MM.1S (cell line): ENCODE measurements around the gene DCBLD1.

Experiments used
- DNase-seq: peaks from one replicate; pipeline ENCODE4 v3.0.0-alpha.2; 2015
- H2AFZ ChIP-seq: fragments of 300-600 bp; sonication (generic); 2 replicates; pipeline ENCODE4 v1.6.0; 2016; ENCODE audit warnings: antibody characterized with exemption, low read length
- H3F3A ChIP-seq: fragments of 300-600 bp; sonication (generic); 2 replicates; pipeline ENCODE4 v1.6.1; 2016; ENCODE audit warnings: mild to moderate bottlenecking, antibody characterized with exemption, low read length, moderate library complexity, mixed read lengths; ENCODE audit not compliant: insufficient read depth
- H3K27ac ChIP-seq: fragments of 300-600 bp; sonication (generic); 2 replicates; pipeline ENCODE4 v1.5.1; 2016; ENCODE audit warnings: mild to moderate bottlenecking, low read length
- H3K27me3 ChIP-seq: fragments of 300-600 bp; sonication (generic); replicated peaks from 2 replicates; pipeline ENCODE4 v1.6.0; 2016; ENCODE audit warnings: low read length; ENCODE audit not compliant: insufficient read depth
- H3K36me3 ChIP-seq: fragments of 300-600 bp; sonication (generic); replicated peaks from 2 replicates; pipeline ENCODE4 v1.6.1; 2016; ENCODE audit warnings: mild to moderate bottlenecking, low read length, mixed read lengths; ENCODE audit not compliant: insufficient read depth
- H3K4me1 ChIP-seq: fragments of 300-600 bp; sonication (generic); 2 replicates; pipeline ENCODE4 v1.6.1; 2016; ENCODE audit warnings: low read length, mixed read lengths
- H3K4me2 ChIP-seq: fragments of 300-600 bp; sonication (generic); 2 replicates; pipeline ENCODE4 v1.6.0; 2016; ENCODE audit warnings: low read depth, low read length
- H3K4me3 ChIP-seq: fragments of 300-600 bp; sonication (generic); 2 replicates; pipeline ENCODE4 v1.5.1; 2016; ENCODE audit warnings: low read length, mixed read lengths
- H3K79me2 ChIP-seq: fragments of 300-600 bp; sonication (generic); 2 replicates; pipeline ENCODE4 v1.6.1; 2016; ENCODE audit warnings: mixed run types, low read length, mixed read lengths
- H3K9ac ChIP-seq: fragments of 300-600 bp; sonication (generic); 2 replicates; pipeline ENCODE4 v1.6.1; 2016; ENCODE audit warnings: low read length, mixed read lengths
- H3K9me2 ChIP-seq: fragments of 300-600 bp; sonication (generic); replicated peaks from 2 replicates; pipeline ENCODE4 v1.6.1; 2016; ENCODE audit warnings: mild to moderate bottlenecking, low read length, mixed read lengths; ENCODE audit not compliant: insufficient read depth
- H3K9me3 ChIP-seq: fragments of 300-600 bp; sonication (generic); replicated peaks from 2 replicates; pipeline ENCODE4 v1.6.1; 2016; ENCODE audit warnings: mild to moderate bottlenecking, low read length, mixed read lengths; ENCODE audit not compliant: insufficient read depth
- H4K20me1 ChIP-seq: fragments of 300-600 bp; sonication (generic); 2 replicates; pipeline ENCODE4 v1.6.1; 2016; ENCODE audit warnings: mild to moderate bottlenecking, low read length, moderate library complexity, mixed read lengths; ENCODE audit not compliant: insufficient read depth
- EZH2 ChIP-seq: fragments of 300-600 bp; sonication (generic); optimal IDR thresholded peaks from 2 replicates; pipeline ENCODE3; 2017; ENCODE audit warnings: low read depth, mild to moderate bottlenecking, antibody characterized with exemption, low read length, mixed read lengths
- EZH2phosphoT487 ChIP-seq: fragments of 300-600 bp; sonication (generic); IDR thresholded peaks from 2 replicates; pipeline ENCODE4 v1.6.1; 2018; ENCODE audit warnings: antibody characterized with exemption, low read length
- TF ChIP-seq, protein P1 (sequence below): fragments of 300-600 bp; sonication (generic); IDR thresholded peaks from 2 replicates; pipeline ENCODE4 v1.5.1; 2016; ENCODE audit warnings: antibody characterized with exemption, low read length, mixed read lengths

The DCBLD1 gene

GRCh38 chr6:117552618-117553017 lies 70.1 kb downstream of the DCBLD1 start:
- no peak overlapping the region for H3K27ac ChIP-seq
- peaks cover 8% of the 10 kb centered on the region for H3K79me2 ChIP-seq

DNA sequence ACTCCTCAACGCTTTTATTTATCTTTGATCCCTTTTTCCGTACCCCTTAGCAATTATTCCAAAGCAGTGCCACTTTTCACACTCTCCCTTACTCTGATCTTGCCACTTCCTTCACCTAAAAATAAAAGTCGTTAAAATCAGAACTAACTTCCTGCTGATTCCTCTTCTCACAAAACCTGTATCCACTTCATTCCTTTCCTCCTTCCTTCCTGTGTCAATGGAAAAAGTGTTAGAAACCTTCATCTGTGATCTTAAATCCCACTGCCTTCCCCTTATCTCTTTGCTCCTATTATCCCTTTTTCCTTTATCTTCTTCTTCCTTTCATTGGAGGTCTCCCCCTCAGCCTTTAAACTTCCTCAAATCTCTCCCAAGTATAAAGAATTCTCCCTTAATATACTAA lies 70.7 kb downstream of the DCBLD1 start:
- Histone ChIP-seq H3K4me3 (no peak overlapping the region), H2AFZ (no peak overlapping the region), H3K27me3 (no peaks in the 10 kb centered on the region), H3K4me1 (peaks cover 34% of the 10 kb centered on the region), H3K9ac (no peak overlapping the region), H3K9me2 (no peaks in the 10 kb centered on the region), H3K79me2 (peaks cover 6% of the 10 kb centered on the region; the same call in 1 of the 2 replicates), H4K20me1 (no peaks in the 10 kb centered on the region), H3K36me3 (no peaks in the 10 kb centered on the region), H3K9me3 (no peaks in the 10 kb centered on the region), H3F3A (peaks cover 25% of the 10 kb centered on the region), H3K27ac (no peak overlapping the region), H3K4me2 (no peak overlapping the region)
- no peak for TF ChIP-seq EZH2
- TF ChIP-seq EZH2phosphoT487 = no peak
- TF ChIP-seq, protein P1, sequence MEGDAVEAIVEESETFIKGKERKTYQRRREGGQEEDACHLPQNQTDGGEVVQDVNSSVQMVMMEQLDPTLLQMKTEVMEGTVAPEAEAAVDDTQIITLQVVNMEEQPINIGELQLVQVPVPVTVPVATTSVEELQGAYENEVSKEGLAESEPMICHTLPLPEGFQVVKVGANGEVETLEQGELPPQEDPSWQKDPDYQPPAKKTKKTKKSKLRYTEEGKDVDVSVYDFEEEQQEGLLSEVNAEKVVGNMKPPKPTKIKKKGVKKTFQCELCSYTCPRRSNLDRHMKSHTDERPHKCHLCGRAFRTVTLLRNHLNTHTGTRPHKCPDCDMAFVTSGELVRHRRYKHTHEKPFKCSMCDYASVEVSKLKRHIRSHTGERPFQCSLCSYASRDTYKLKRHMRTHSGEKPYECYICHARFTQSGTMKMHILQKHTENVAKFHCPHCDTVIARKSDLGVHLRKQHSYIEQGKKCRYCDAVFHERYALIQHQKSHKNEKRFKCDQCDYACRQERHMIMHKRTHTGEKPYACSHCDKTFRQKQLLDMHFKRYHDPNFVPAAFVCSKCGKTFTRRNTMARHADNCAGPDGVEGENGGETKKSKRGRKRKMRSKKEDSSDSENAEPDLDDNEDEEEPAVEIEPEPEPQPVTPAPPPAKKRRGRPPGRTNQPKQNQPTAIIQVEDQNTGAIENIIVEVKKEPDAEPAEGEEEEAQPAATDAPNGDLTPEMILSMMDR = no peak
- no peak for DNase-seq

More at GRCh38 chr6:117552618-117553017, 70.1 kb downstream of the DCBLD1 start:
- no peaks in the 10 kb centered on the region for H4K20me1 ChIP-seq
- peaks cover 30% of the 10 kb centered on the region for H3F3A ChIP-seq
- peaks cover 39% of the 10 kb centered on the region for H3K4me1 ChIP-seq
- DNase-seq = no peak
- no peaks in the 10 kb centered on the region for H3K9me3 ChIP-seq
- 0 out of 2 replicates have a peak, but pooled peaks cover under 1% of the 10 kb centered on the region for H3K36me3 ChIP-seq
- no peak overlapping the region for H3K9ac ChIP-seq
- H3K4me3 ChIP-seq = no peak overlapping the region
- no peak overlapping the region for H3K4me2 ChIP-seq
- TF ChIP-seq, protein P1 = no peak
- TF ChIP-seq EZH2 = no peak
- no peak for TF ChIP-seq EZH2phosphoT487
- no peaks in the 10 kb centered on the region for H3K9me2 ChIP-seq
- no peaks in the 10 kb centered on the region for H3K27me3 ChIP-seq
- H2AFZ ChIP-seq = no peak overlapping the region

- Histone ChIP-seq H3K4me2 (peak overlapping the region; percentile 40; the same call in 1 of the 2 replicates), H3K79me2 (0 out of 2 replicates have a peak, but pooled peaks cover under 1% of the 10 kb centered on the region)
- TF ChIP-seq EZH2phosphoT487 (no peak), EZH2 (no peak)
- TF ChIP-seq, protein P1 = peak; percentile 11; the same call in 1 of the 2 replicates
Measured at GRCh38 chr6:117555262-117555849, 72.9 kb downstream of the DCBLD1 start.

More at GRCh38 chr6:117555262-117555849, 72.9 kb downstream of the DCBLD1 start:
- Histone ChIP-seq H3K9ac (peak overlapping the region; percentile 4; the same call in 1 of the 2 replicates), H4K20me1 (no peaks in the 10 kb centered on the region), H3K36me3 (no peaks in the 10 kb centered on the region), H2AFZ (no peak overlapping the region), H3K9me3 (no peaks in the 10 kb centered on the region), H3K27me3 (no peaks in the 10 kb centered on the region), H3K9me2 (no peaks in the 10 kb centered on the region), H3K27ac (peak overlapping the region; percentile 27; the same call in 1 of the 2 replicates), H3K4me1 (peaks cover 18% of the 10 kb centered on the region), H3K4me3 (no peak overlapping the region), H3F3A (peaks cover 5% of the 10 kb centered on the region; the same call in 1 of the 2 replicates)
- peak; percentile 33 for DNase-seq
